Inferior parietal cortex (tissue), 1 donor: ENCODE results near the gene ITIH4.

ENCODE experiments used
- DNase-seq: peaks from one replicate; pipeline ENCODE4 v3.0.0-alpha.2; 2016; ENCODE audit errors: extremely low spot score

ITIH4 gene

GRCh38 chr3:52830535-52831258 is at the start of gene ITIH4:
Gene ITIH4, minus strand, starts transcription at chr3:52830672. Its CDS starts 30 bp downstream, at chr3:52830642.
- no peak for DNase-seq

GRCh38 chr3:52880047-52880446 is 49.6 kb upstream of the ITIH4 start:
- DNase-seq, result no peak

- DNase-seq, result no peak
Measured at GRCh38 chr3:52879581-52879980, 49.1 kb upstream of the ITIH4 start.

GRCh38 chr3:52879090-52879489 is 48.6 kb upstream of the ITIH4 start:
- no peak for DNase-seq

- no peak for DNase-seq
Measured at GRCh38 chr3:52877085-52877484, 46.6 kb upstream of the ITIH4 start.

GRCh38 chr3:52874864-52875587 is 44.6 kb upstream of the ITIH4 start:
- no peak for DNase-seq

GRCh38 chr3:52874160-52874701 is 43.8 kb upstream of the ITIH4 start:
- no peak for DNase-seq

GRCh38 chr3:52873433-52874159 is 43.1 kb upstream of the ITIH4 start:
- DNase-seq, result no peak

- DNase-seq, result no peak
Measured at GRCh38 chr3:52872245-52872644, 41.8 kb upstream of the ITIH4 start.

GRCh38 chr3:52871761-52872160 is 41.3 kb upstream of the ITIH4 start:
- no peak for DNase-seq

GRCh38 chr3:52870471-52870870 is 40.0 kb upstream of the ITIH4 start:
- no peak for DNase-seq

GRCh38 chr3:52866427-52866826 is 36.0 kb upstream of the ITIH4 start:
- DNase-seq, result no peak

GRCh38 chr3:52865994-52866393 is 35.5 kb upstream of the ITIH4 start:
- no peak for DNase-seq

- no peak for DNase-seq
Measured at GRCh38 chr3:52860424-52860768, 29.9 kb upstream of the ITIH4 start.

- DNase-seq, result no peak
Measured at GRCh38 chr3:52859686-52860423, 29.4 kb upstream of the ITIH4 start.

- DNase-seq, result no peak
Measured at GRCh38 chr3:52857864-52858263, 27.4 kb upstream of the ITIH4 start.

GRCh38 chr3:52857133-52857532 is 26.7 kb upstream of the ITIH4 start:
- no peak for DNase-seq

GRCh38 chr3:52856666-52857065 is 26.2 kb upstream of the ITIH4 start:
- DNase-seq, result no peak

- no peak for DNase-seq
Measured at GRCh38 chr3:52854013-52854412, 23.5 kb upstream of the ITIH4 start.

- DNase-seq, result no peak
Measured at GRCh38 chr3:52852419-52852818, 21.9 kb upstream of the ITIH4 start.

GRCh38 chr3:52851348-52851747 is 20.9 kb upstream of the ITIH4 start:
- no peak for DNase-seq

- no peak for DNase-seq
Measured at GRCh38 chr3:52849656-52850055, 19.2 kb upstream of the ITIH4 start.
